HG03354 (cell line): ENCODE results near the gene PSMC5.

Experiments
- ATAC-seq: cut with Tn5 transposase; IDR thresholded peaks from one replicate; pipeline ENCODE4 v1.9.1; 2021; ENCODE audit warnings: mild to moderate bottlenecking; ENCODE audit not compliant: unreplicated experiment, poor library complexity, severe bottlenecking

Gene PSMC5

DNA sequence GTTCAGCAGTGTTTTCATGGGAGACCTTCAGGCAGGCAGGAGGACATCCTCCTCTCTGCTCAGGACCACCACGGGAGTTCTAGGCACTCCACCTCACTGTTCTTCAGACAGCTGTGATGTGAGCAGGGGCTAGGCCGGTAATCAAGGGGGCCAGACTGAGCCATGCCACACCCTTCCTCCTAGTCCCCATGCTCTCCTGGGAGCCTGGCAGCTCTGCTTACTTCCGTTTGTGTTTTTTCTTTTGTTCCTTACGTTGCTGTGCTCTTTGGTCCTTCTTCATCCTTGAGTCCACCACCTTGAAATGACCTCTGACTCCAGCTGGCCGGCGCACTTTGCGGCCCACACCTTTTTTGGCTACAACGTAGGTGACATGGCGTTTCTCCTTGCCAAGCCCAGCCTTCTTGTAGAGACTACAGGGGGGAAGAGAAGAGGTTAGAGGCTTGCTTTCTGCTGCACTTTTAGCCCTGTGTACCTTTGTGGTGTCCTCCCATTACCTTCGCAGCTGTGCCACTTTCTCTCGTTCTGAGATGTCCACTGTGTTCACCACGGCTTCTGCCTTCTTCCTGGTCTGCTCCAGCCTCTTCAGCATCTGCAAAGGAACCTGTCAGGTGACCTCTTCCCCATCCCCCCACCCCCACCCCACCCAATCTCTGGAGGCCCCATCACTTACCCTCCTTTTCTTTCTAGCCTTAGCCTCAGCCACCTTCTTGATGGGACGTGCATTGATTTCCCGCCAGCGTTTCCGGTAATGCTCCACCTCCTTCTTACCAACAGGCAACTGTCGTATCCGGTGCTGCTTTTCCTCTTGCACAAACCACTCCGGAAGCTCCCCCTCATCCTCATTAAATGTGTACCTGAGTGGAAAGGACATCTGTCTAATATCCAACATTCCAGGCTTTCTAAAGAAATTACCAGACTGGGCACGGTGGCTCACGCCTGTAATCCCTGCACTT, 7.4 kb upstream of the PSMC5 start:
- ATAC-seq: no peak

DNA sequence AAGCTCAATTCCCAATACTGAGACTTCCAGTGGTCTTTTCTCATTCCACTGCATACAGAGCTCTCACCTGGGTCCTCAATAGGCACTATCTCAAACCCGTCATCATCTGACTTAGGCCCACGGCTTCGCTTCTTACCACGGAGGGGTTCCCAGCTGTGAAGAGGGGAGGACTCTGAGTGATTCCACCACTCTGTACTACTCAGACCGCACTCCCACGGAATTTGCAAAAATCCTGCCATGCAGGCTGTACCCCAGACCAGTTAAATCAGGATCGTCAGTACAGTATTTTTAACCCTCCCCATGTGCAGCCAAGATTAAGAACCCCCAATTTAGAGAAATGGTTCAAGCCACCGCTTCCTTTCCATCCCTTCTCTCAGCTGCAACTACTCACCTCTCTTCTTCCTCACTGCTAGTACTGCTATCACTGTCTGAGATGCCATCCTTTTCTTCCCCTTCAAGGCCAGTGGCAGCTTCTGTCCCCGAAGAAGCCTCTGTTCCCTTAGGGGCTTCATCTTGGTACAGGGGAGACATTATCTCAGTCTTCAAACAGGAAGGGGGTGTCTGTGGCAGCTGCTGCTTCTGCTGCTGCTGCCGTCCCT, 6.2 kb upstream of the PSMC5 start:
- no peak for ATAC-seq

DNA sequence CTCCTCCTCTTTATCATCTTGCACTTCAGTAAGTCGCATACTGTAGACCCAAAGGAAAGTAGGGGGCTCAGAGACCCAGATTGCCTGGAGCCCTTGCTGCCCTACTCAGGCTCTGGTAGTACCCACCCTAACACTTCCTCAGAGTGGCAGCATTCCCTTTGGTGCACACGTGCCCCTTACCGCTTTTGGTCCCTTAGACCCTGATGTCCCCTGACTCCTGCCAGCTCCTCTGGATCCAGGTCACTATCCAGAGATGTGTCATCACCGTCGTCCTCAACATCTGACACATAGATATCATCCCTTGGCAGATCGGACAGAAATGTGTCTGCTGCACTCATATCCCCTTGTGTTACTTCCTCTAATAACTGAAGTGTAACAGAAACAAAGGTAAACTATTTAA, 5.4 kb upstream of the PSMC5 start:
- ATAC-seq: no peak

DNA sequence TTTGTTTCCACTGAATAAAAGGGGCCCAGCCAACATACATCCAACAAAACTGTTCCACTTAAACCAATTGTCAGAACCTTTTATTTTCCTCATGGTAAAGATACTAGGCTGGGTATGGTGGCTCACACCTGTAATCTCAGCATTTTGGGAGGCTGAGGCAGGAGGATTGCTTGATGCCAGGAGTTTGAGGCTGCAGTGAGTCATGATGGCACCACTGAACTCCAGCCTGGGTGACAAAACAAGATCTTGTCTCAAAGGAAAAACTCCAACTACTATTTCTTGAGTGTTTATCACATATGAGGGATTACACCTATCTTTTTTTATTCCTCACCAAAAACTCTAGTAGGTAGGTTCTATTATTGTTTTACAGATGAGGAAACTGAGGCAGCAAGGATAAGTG, 4.7 kb upstream of the PSMC5 start:
- ATAC-seq: no peak

DNA sequence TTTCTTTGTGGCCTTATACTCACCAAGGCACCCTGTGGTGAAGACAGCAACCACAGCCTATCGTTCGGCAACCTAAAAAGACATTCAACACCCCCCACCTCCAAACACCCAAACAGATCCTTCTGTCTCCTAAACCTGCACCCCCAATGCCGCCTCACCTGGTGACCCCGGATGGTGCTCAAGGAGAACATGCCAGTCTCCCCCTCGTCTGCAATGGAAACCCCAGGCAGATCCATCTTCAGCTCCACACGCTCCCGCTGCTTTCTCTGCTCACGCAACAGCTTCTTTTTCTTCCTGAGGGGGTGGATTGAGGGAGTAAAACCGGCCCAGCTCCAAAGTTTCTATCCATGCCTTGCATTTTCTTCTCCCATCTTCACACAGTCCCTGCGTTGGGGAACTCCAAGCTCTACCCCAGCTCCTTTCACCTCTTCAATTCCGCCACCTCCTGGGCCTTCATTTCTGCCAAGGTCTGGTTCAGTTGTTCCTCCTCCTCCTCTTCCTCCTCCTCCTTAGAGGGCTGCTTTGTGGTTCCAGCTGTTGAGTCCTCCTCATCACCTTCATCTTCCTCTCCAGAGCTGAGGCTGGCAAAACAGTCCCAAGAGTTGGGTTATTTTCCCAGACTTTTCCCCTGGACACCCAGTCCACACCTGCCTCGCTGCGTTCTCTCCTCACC, 3.4 kb upstream of the PSMC5 start:
- no peak for ATAC-seq

DNA sequence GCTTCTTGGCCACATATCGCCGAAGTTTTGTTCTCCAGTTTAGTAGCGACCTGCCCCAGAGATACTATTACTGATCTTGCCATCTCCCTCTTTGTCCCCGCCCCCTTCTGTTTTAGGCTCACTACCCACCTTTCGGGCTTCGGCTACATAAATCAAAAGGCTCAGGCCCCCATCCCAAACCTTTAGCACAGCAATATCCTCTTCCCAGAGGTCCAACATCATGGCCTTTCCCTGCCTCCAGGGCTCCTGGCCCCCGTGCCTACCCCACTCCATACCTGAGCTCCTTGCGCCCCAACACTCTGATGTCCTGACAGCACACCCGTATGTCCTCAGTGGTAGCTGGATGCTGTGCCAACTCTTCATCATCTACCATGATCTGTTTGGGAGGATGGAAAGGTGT, 2.9 kb upstream of the PSMC5 start:
- ATAC-seq: no peak

DNA sequence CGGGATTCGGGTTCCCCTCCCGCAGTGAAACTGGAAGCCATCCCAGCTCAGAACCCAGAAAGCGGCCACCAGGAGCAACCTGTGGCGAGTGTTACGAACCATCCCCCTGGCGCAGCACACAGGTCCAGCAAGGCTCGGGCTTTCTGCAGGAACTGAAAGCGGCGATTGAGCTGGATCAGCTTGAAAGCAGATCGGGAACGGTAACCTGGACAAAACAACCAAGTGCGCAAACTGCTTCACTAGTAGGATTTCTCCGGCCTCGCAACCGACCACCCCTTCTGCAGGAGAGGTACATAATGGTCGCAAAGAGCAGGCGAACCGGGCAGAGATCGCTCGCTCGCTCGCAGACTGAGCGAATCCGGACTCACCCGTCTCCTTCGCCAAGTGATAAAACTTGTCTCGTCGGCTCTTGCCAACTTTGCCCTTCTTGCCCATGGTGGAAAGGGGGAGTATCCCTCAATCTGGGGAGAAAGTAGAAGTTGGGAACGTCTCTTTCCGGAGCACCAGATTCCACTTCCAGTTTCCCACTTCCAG, 696 bp upstream of the PSMC5 start:
- ATAC-seq: no peak

DNA sequence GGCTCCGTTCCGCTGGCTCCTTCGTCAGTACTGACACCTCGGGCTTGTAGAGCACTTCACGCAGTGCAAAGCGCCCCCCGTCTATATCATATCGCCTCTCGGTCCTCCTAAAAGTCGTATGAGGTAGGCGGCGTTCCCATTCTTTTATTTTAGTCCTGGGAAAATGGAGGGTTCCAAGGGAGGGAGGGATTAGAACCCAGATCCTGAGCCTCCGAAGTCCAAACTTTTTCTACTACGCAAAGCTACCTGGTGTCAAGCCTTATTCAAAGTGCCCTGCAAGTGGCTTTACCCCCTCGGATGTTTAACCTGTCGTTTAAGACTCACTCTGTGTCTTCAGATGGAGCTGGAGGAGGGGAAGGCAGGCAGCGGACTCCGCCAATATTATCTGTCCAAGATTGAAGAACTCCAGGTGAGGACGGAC, 580 bp downstream of the PSMC5 start:
- no peak for ATAC-seq

DNA sequence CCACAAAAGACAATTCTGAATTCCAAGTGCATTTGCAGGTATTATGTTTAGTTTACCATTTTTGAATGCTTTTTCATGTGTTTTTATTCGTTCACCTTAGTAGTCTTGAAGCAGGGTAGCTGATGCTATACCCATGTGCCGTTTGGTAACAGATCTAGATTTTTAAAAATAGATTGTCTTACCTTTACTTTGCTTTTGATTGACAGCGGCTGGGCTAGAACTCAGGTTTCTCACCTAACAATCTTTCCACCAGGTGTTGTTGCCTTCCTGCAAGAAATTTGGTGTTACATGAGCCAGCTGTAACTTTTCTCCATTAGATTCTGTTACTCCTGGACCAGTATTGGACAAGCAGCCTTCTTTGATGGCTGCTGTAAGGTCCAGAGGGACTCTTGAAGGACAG, 1.7 kb downstream of the PSMC5 start:
- ATAC-seq: no peak

DNA sequence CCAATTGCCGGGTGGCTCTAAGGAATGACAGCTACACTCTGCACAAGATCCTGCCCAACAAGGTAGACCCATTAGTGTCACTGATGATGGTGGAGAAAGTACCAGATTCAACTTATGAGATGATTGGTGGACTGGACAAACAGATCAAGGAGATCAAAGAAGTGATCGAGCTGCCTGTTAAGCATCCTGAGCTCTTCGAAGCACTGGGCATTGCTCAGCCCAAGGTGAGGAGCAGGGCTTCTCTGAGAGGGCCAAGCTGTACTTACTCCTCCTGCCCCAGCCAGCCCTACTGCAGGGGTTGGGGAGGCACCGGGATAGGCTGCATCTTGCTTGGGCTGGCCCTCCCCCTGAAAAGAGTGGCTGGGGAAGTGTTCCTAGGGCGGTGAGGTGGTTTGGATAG, 3.0 kb downstream of the PSMC5 start:
- no peak for ATAC-seq

DNA sequence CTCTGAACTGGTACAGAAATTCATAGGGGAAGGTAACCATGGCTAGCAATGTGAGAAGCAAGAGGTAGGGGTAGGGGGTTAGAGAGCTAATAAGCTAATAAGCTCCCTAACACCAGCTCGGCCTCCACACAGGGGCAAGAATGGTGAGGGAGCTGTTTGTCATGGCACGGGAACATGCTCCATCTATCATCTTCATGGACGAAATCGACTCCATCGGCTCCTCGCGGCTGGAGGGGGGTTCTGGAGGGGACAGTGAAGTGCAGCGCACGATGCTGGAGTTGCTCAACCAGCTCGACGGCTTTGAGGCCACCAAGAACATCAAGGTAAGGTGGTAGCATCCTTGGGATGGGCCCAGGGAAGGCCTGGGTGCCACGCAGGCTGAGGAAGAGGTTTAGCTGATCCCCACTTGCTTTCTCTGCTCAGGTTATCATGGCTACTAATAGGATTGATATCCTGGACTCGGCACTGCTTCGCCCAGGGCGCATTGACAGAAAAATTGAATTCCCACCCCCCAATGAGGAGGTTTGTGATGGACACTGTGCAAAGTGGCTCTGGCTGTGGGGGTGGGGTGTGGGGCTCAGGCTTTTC, 3.8 kb downstream of the PSMC5 start:
- ATAC-seq: no peak

DNA sequence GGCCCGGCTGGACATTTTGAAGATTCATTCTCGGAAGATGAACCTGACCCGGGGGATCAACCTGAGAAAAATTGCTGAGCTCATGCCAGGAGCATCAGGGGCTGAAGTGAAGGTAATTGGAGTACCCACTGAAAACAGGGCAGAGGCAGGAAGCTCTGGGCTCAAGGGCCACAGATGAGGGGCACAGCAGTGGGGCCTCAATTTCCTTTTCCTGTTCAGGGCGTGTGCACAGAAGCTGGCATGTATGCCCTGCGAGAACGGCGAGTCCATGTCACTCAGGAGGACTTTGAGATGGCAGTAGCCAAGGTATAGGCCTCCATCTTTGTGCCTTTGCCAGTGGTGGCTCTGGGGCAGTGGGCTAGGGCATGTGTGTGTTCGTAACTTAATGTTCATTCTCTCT, 4.3 kb downstream of the PSMC5 start:
- ATAC-seq: no peak

DNA sequence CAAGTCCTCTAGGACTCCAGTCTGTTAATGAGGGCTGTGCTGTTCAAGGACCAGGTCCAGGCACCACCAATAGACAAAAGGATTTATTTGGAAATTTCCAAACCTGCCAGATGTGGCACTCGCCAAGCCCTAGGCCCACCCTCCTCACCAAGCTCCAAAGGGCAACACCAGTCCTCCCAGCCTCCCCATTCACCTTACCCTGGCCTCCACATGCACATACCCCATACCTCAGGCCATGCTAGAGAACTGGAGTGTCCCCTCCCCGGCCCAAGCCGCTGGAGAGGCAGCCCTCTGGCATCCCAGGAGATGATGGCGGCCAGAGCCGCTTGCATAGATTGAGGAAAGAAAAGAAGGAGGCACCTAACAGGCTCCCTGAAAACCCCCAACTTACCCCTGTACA, 4.8 kb downstream of the PSMC5 start:
- ATAC-seq: no peak

DNA sequence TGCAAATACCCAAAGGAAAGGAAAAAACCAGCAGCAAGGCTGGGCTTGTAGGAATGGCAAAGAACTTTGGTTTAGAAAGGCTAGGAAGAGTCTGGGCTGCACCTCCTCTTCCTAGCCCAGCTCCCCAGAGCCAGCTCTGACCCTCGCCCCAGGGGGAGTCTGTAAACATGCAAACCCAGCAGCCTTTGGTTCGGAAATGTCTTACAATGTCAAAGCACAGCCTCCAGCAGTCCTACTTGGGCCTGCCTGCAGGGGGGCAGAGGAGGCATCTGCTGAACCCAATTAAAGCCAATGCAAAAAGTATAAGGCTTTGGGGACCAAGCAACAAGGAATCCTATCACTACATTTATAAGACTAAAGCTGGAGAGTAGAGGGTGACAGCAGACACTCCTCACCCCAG, 5.2 kb downstream of the PSMC5 start:
- no peak for ATAC-seq

DNA sequence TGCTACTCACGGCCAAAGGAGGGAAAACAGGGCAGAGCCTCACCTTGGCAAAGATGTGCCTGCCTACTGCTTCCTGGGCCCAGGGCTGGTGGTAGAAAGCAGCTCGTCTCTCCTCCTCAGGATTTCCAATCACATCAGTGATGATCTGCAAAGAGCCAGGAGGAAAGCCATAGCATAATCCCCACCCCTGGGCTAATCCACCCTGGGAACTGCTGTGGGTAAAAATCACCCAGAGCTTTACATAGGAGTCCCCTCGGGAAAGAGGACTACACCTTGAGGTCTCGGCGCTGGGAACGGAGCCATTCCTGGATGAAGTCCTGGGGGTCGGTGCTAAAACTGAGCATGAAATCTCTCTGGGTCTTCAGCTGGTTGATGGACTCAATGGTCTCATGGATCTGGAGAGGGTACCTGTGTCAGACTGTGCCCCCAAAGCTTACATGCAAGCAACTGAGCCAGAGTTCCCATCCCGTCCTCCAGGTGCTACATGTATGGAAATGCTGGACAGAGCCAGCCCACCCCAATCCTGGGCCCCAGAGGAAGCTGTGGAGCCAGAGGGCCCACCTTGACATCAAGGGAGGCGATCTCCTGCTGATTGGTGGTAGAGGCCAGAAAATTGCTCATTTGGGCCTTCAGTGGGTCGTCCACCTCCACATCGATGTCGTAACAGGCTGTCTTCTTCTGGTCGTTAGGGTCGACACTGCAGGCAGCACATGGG, 6.0 kb downstream of the PSMC5 start:
- ATAC-seq: no peak

DNA sequence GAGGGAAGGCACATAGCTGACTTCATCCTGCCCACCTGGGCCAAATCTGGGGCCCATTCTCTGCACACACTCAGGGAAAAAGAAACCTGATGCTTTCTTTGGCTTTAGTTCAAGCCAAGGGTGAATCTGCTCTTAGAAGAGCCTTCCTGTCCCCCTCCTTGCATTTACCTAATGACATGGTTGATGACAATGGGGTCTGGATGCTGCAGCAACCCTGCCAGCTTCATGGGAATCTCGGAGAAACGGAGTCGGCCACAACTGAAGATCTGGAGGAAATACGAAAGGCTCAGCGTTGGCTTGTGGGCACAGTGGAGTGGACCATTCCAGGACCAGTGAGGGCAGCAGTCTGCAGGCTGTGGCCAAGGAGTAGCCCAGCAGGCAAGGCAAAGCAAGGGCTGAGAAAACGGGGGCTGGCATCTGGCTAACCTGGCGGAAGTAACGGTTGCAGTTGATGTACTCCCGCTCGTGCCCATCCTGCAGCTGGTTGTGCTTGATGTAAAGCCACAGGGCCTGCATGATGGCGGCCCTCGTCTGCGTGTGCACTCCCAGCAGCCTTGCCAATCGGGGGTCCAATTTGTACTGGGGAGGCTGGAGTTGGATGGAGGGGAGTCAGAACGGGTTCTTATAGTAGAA, 6.6 kb downstream of the PSMC5 start:
- ATAC-seq: no peak

DNA sequence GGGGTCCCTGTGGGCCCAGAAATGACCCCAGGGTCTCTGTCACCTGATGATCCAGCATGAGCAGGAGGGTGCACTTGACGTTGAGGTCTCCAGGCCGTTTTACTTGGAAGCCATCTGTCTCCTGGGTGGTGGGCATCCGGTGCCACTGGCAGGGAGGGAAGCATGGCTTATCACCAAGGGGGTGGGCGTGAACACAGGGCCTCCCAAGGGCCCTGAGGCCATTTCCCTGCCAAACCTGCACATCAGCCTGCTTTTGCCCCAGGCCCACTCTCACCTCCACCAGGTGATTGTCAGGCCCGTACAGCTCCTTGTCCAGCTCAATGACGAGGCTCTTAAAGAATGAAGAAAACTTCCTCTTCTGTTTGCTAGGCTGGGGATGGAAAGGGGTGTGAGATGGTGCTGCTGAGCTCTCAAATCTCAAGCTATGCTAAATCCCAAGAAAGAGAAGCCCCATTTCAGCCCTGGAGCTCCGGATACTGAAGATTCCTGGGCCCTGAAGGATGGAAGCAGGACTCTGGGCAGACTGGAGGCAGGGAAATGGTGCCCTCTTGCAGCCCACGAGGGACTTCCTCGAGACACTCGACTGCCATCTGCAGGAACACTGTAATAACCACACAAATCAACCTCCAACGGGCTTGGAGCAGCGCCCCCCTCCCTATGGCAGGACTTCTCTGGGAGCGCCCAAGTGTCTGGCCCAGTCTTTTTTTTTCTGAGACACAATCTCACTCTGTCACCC, 7.4 kb downstream of the PSMC5 start:
- ATAC-seq: peak; percentile 65

DNA sequence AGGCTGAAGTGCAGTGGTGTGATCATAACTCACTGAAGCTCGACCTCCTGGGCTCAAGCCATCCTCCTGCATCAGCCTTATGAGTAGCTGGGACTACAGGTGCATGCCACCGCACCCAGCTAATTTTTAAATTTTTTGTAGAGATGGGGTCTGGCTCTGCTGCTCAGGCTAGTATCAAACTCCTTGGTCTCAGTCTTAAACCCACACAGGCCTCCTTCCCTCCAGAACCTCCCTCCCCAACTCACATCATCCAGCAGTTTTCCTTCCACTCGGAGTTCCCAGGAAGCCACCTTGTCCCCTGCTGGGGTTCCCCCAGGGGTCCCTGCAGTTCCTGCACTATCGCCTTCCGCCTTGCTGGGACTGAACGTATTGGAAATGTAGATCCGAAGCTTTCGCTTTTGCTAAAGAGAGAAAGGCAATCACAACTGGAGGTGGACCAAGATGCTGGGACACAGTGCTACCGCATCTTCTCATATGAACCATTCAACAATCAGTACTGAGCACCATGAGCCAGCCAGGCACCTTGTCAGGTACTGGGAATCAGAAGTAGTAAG, 8.0 kb downstream of the PSMC5 start:
- ATAC-seq: no peak
